H9 (cell line): Measurements from ENCODE around the gene PRR30. TPM values are rescaled to one million over a fixed set of nuclear protein-coding genes. Genes with fewer than 3 reads are reported as not detected.

Experiments
- DNase-seq: peaks from one replicate; pipeline ENCODE4 v3.0.0-alpha.2; 2017
- H2AFZ ChIP-seq: one replicate; pipeline ENCODE4 v1.6.1; 2013; ENCODE audit warnings: mild to moderate bottlenecking, low read length, control low read depth, moderate library complexity
- H2AK5ac ChIP-seq: 2 replicates; pipeline ENCODE4 v1.6.1; 2013; ENCODE audit warnings: low read length, control low read depth, mixed read lengths; ENCODE audit not compliant: insufficient read length
- H2BK120ac ChIP-seq: one replicate; pipeline ENCODE4 v1.6.1; 2013; ENCODE audit warnings: low read depth, mild to moderate bottlenecking, low read length, control low read depth, inconsistent platforms; ENCODE audit not compliant: poor library complexity, severe bottlenecking
- H2BK12ac ChIP-seq: 2 replicates; pipeline ENCODE4 v1.6.1; 2013; ENCODE audit warnings: low read length, control low read depth, mixed read lengths, low read depth; ENCODE audit not compliant: insufficient read length
- H2BK15ac ChIP-seq: 2 replicates; pipeline ENCODE4 v1.6.1; 2013; ENCODE audit warnings: low read depth, low read length, control low read depth
- H2BK20ac ChIP-seq: one replicate; pipeline ENCODE4 v1.6.1; 2013; ENCODE audit warnings: low read depth, mild to moderate bottlenecking, low read length, control low read depth, inconsistent platforms; ENCODE audit not compliant: poor library complexity, severe bottlenecking
- H2BK5ac ChIP-seq: 2 replicates; pipeline ENCODE4 v1.6.1; 2013; ENCODE audit warnings: low read length, control low read depth, mixed read lengths; ENCODE audit not compliant: insufficient read length
- H3K14ac ChIP-seq: 2 replicates; pipeline ENCODE4 v1.6.1; 2013; ENCODE audit warnings: low read length, control low read depth; ENCODE audit not compliant: insufficient read depth
- H3K18ac ChIP-seq: 2 replicates; pipeline ENCODE4 v1.6.1; 2013; ENCODE audit warnings: low read depth, mild to moderate bottlenecking, mixed read lengths, low read length, control low read depth; ENCODE audit not compliant: insufficient read length
- H3K23ac ChIP-seq: 2 replicates; pipeline ENCODE4 v1.6.1; 2013; ENCODE audit warnings: low read length, control low read depth, mixed read lengths, low read depth; ENCODE audit not compliant: insufficient read length
- H3K23me2 ChIP-seq: 2 replicates; pipeline ENCODE4 v1.6.1; 2013; ENCODE audit warnings: low read depth, mild to moderate bottlenecking, mixed read lengths, low read length, control low read depth; ENCODE audit not compliant: insufficient read length, poor library complexity, severe bottlenecking
- H3K27ac ChIP-seq: 2 replicates; pipeline ENCODE4 v1.5.1; 2013; ENCODE audit warnings: low read length, control low read depth, mixed read lengths, low read depth; ENCODE audit not compliant: insufficient read length
- H3K27me3 ChIP-seq: 2 replicates; pipeline ENCODE4 v1.6.1; 2013; ENCODE audit warnings: low read length, control low read depth, inconsistent platforms; ENCODE audit not compliant: insufficient read depth
- H3K4ac ChIP-seq: 2 replicates; pipeline ENCODE4 v1.6.1; 2013; ENCODE audit warnings: low read depth, mild to moderate bottlenecking, control low read depth, inconsistent platforms, low read length, moderate library complexity
- H3K4me1 ChIP-seq: 2 replicates; pipeline ENCODE4 v1.6.1; 2013; ENCODE audit warnings: low read length, control low read depth, inconsistent platforms; ENCODE audit not compliant: insufficient read depth
- H3K4me2 ChIP-seq: 2 replicates; pipeline ENCODE4 v1.6.1; 2013; ENCODE audit warnings: low read length, control low read depth, mixed read lengths; ENCODE audit not compliant: insufficient read length, insufficient read depth
- H3K56ac ChIP-seq: 2 replicates; pipeline ENCODE4 v1.6.1; 2013; ENCODE audit warnings: low read depth, mild to moderate bottlenecking, mixed read lengths, low read length, control low read depth; ENCODE audit not compliant: insufficient read length
- H3K79me1 ChIP-seq: 2 replicates; pipeline ENCODE4 v1.6.1; 2013; ENCODE audit warnings: low read depth, mild to moderate bottlenecking, moderate library complexity, low read length, control low read depth, inconsistent platforms; ENCODE audit not compliant: insufficient read depth, poor library complexity, severe bottlenecking
- H3K79me2 ChIP-seq: 2 replicates; pipeline ENCODE4 v1.6.1; 2013; ENCODE audit warnings: low read length, control low read depth, inconsistent platforms; ENCODE audit not compliant: insufficient read depth
- H3K9ac ChIP-seq: 2 replicates; pipeline ENCODE4 v1.6.1; 2013; ENCODE audit warnings: low read length, control low read depth, mixed read lengths; ENCODE audit not compliant: insufficient read length; ENCODE audit errors: extremely low read depth
- H3K9me3 ChIP-seq: one replicate; pipeline ENCODE4 v1.6.1; 2013; ENCODE audit warnings: low read depth, low read length, inconsistent platforms; ENCODE audit not compliant: control insufficient read depth
- H3T11ph ChIP-seq: one replicate; pipeline ENCODE4 v1.6.1; 2013; ENCODE audit warnings: mild to moderate bottlenecking, low read length, control low read depth, inconsistent platforms
- H4K20me1 ChIP-seq: one replicate; pipeline ENCODE4 v1.6.1; 2013; ENCODE audit not compliant: control insufficient read depth, insufficient read length, insufficient read depth
- H4K5ac ChIP-seq: 2 replicates; pipeline ENCODE4 v1.6.1; 2013; ENCODE audit warnings: low read depth, mild to moderate bottlenecking, mixed read lengths, low read length, control low read depth; ENCODE audit not compliant: insufficient read length
- H4K8ac ChIP-seq: replicated peaks from 2 replicates; pipeline ENCODE4 v1.6.1; 2013; ENCODE audit warnings: low read length, control low read depth, mixed read lengths, low read depth; ENCODE audit not compliant: insufficient read length
- H4K91ac ChIP-seq: 2 replicates; pipeline ENCODE4 v1.6.1; 2013; ENCODE audit warnings: low read depth, mild to moderate bottlenecking, moderate library complexity, mixed read lengths, low read length, control low read depth; ENCODE audit not compliant: insufficient read length
- H3K27ac Mint-ChIP-seq, 3 experiments: 2 replicates in 2 of 3; 3 replicates in 1 of 3; pipeline ENCODE4 v1.8.0; 2020 to 2021; ENCODE audit warnings: mixed read lengths in 3 of 3, mild to moderate bottlenecking in 1 of 3, moderate library complexity in 1 of 3
- H3K27me3 Mint-ChIP-seq: 2 replicates; pipeline ENCODE4 v1.8.0; 2021; ENCODE audit warnings: low read depth, mild to moderate bottlenecking, moderate library complexity, mixed read lengths
- H3K36me3 Mint-ChIP-seq, 3 experiments: 2 replicates in 2 of 3; 3 replicates in 1 of 3; pipeline ENCODE4 v1.8.0; 2020 to 2021; ENCODE audit warnings: low read depth in 3 of 3, mixed read lengths in 3 of 3; ENCODE audit not compliant: insufficient read depth in 1 of 3
- H3K4me1 Mint-ChIP-seq, 2 experiments: 2 replicates each; pipeline ENCODE4 v1.8.0; 2020; ENCODE audit warnings: mixed read lengths in 2 of 2
- H3K4me3 Mint-ChIP-seq, 2 experiments: 2 replicates in 1 of 2; 3 replicates in 1 of 2; pipeline ENCODE4 v1.8.0; 2020 to 2021; ENCODE audit warnings: mild to moderate bottlenecking in 2 of 2, mixed read lengths in 2 of 2, moderate library complexity in 1 of 2
- H3K9me3 Mint-ChIP-seq, 2 experiments: 2 replicates in 1 of 2; 3 replicates in 1 of 2; pipeline ENCODE4 v1.8.0; 2020; ENCODE audit warnings: mild to moderate bottlenecking in 2 of 2, mixed read lengths in 2 of 2, moderate library complexity in 1 of 2
- CTCF ChIP-seq: fragments of 200-600 bp; sonication (generic); conservative IDR thresholded peaks from 3 replicates; pipeline ENCODE4 v1.8.0; 2021; ENCODE audit warnings: antibody characterized with exemption, mild to moderate bottlenecking
- WGBS: extraction: QIAGEN DNeasy Blood & Tissue Kit; methylation state at CpG from one replicate; pipeline ENCODE4 v1.1.7; 2013; ENCODE audit warnings: missing lambda C conversion rate, low lambda C conversion rate, mixed read lengths; ENCODE audit not compliant: insufficient read length; ENCODE audit errors: extremely low coverage; 5-methylcytosine and 5-hydroxymethylcytosine counted together
- total RNA-seq: library from RNA; stranded (reverse); gene quantifications from 2 replicates; pipeline ENCODE4 v1.2.1, GENCODE V29; 2021

Gene PRR30
- total RNA-seq, 1 experiment from 2014 or later = not detected

DNA sequence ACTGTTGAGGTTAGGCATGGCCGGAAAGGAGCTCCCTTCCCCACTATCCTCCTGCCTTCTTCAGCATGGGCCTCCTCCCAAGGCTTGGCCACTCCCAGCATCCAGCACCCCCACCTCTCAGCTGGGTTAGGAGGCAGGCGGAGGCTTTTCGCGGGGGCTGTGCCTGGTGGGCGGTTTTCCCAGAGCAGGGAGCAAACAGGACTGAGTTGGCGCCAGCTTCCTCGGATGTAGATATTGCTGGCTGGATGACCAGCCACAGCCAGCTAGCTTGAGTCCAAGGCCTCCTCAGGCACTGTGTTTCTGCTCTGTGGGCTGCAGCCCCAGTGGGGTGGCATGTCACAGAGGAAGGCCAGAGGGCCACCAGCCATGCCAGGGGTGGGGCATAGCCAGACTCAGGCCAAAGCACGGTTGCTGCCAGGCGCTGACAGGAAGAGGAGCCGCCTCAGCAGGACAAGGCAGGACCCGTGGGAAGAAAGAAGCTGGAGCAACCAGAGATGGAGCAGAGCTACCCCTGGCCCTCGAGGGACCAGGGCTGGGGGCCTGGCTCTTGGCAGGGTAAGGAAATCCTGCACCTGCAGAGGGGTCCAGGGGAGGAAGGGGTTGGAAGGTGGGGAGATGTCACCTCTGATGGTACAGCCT, 9.7 kb upstream of the PRR30 start, which contains the start of gene TCF23:
Gene TCF23, plus strand, starts transcription at position 204 of the 639 bp plus-strand sequence. Its CDS starts 130 bp downstream, at position 334.
- H2BK20ac ChIP-seq = no peak within 1 kb of the TSS
- H3K4me1 Mint-ChIP-seq = peaks cover 0 to 2% of the 10 kb centered on the region in 2 experiments; a peak in 1 of 4 replicates
- no peaks in the 10 kb centered on the region for H3K36me3 Mint-ChIP-seq
- H3K9me3 ChIP-seq = no peaks in the 10 kb centered on the region
- H4K91ac ChIP-seq = no peak within 1 kb of the TSS
- no peak for DNase-seq
- H3K9ac ChIP-seq = no peak within 1 kb of the TSS
- H2BK5ac ChIP-seq = no peak within 1 kb of the TSS
- no peak within 1 kb of the TSS for H3K56ac ChIP-seq
- no peaks in the 10 kb centered on the region for H3K79me2 ChIP-seq
- H3K4ac ChIP-seq = no peak within 1 kb of the TSS
- TF ChIP-seq CTCF = no peak
- no peaks in the 10 kb centered on the region for H3K27me3 ChIP-seq
- H3K4me1 ChIP-seq = no peaks in the 10 kb centered on the region
- H2BK15ac ChIP-seq = no peak within 1 kb of the TSS
- no CpG with 5 or more reads among the region's 12 CpGs for WGBS
- H3K27me3 Mint-ChIP-seq = peaks cover under 1% of the 10 kb centered on the region; the same call in 1 of the 2 replicates
- H4K8ac ChIP-seq = no peak within 1 kb of the TSS
- H2BK120ac ChIP-seq = no peak within 1 kb of the TSS
- no peak within 1 kb of the TSS for H2BK12ac ChIP-seq
- H2AFZ ChIP-seq = no peak within 1 kb of the TSS
- no peak within 1 kb of the TSS for H3T11ph ChIP-seq
- H4K20me1 ChIP-seq = no peaks in the 10 kb centered on the region
- H3K23me2 ChIP-seq = no peaks in the 10 kb centered on the region
- H3K27ac Mint-ChIP-seq = no peak within 1 kb of the TSS
- H2AK5ac ChIP-seq = no peak within 1 kb of the TSS
- no peak within 1 kb of the TSS; the same call in 1 of the 2 replicates for H3K14ac ChIP-seq
- no peak within 1 kb of the TSS; a peak in 1 of 5 replicates for H3K4me3 Mint-ChIP-seq
- H3K79me1 ChIP-seq = no peaks in the 10 kb centered on the region
- no peak within 1 kb of the TSS for H3K27ac ChIP-seq
- H3K9me3 Mint-ChIP-seq = peaks cover 0 to 2% of the 10 kb centered on the region in 2 experiments; a peak in 2 of 5 replicates
- H3K4me2 ChIP-seq = no peak within 1 kb of the TSS
- H4K5ac ChIP-seq = no peak within 1 kb of the TSS
- H3K18ac ChIP-seq = no peak within 1 kb of the TSS
- H3K23ac ChIP-seq = no peak within 1 kb of the TSS
